GM21515 (cell line): ENCODE results near the gene ERBB3.

Experiments used
- ATAC-seq: cut with Tn5 transposase; IDR thresholded peaks from one replicate; pipeline ENCODE4 v1.9.1; 2021; ENCODE audit not compliant: unreplicated experiment

ERBB3 gene

GRCh38 chr12:56078931-56079722 is 838 bp upstream of the ERBB3 start:
- no peak for ATAC-seq

GRCh38 chr12:56080556-56081138 is 682 bp downstream of the ERBB3 start:
- ATAC-seq: no peak

GRCh38 chr12:56081393-56082347 is 1.7 kb downstream of the ERBB3 start:
- ATAC-seq: no peak

- ATAC-seq: no peak
Measured at GRCh38 chr12:56082382-56082781, 2.4 kb downstream of the ERBB3 start.

GRCh38 chr12:56082967-56083366 is 3.0 kb downstream of the ERBB3 start:
- no peak for ATAC-seq

- ATAC-seq: no peak
Measured at GRCh38 chr12:56084958-56085543, 5.1 kb downstream of the ERBB3 start.

GRCh38 chr12:56086096-56086495 is 6.1 kb downstream of the ERBB3 start:
- no peak for ATAC-seq

- no peak for ATAC-seq
Measured at GRCh38 chr12:56086608-56087007, 6.6 kb downstream of the ERBB3 start.

- ATAC-seq: no peak
Measured at GRCh38 chr12:56087220-56087619, 7.3 kb downstream of the ERBB3 start.

- ATAC-seq: no peak
Measured at GRCh38 chr12:56097738-56098137, 17.8 kb downstream of the ERBB3 start.

GRCh38 chr12:56098592-56098991 is 18.6 kb downstream of the ERBB3 start:
- ATAC-seq: no peak

GRCh38 chr12:56099787-56100186 is 19.8 kb downstream of the ERBB3 start:
- no peak for ATAC-seq

GRCh38 chr12:56101045-56101444 is 21.1 kb downstream of the ERBB3 start:
- ATAC-seq: no peak

GRCh38 chr12:56102683-56103065 is 22.7 kb downstream of the ERBB3 start:
- ATAC-seq: no peak

- no peak for ATAC-seq
Measured at GRCh38 chr12:56103066-56103711, 23.2 kb downstream of the ERBB3 start.

GRCh38 chr12:56103823-56104108 is 23.8 kb downstream of the ERBB3 start:
- ATAC-seq: no peak

GRCh38 chr12:56104109-56104814 is 24.3 kb downstream of the ERBB3 start, which contains the start of gene PA2G4:
Gene PA2G4, plus strand, starts transcription at chr12:56104559. Its CDS starts 179 bp downstream, at chr12:56104738.
- ATAC-seq: peak; percentile 93

GRCh38 chr12:56104815-56105608 is 25.0 kb downstream of the ERBB3 start:
- ATAC-seq: no peak

- no peak for ATAC-seq
Measured at GRCh38 chr12:56105609-56105902, 25.6 kb downstream of the ERBB3 start.

GRCh38 chr12:56107242-56107641 is 27.3 kb downstream of the ERBB3 start:
- no peak for ATAC-seq
